HG03439 (cell line): ENCODE results near the gene BDH1.

Experiments used
- ATAC-seq: cut with Tn5 transposase; IDR thresholded peaks from one replicate; pipeline ENCODE4 v1.9.1; 2021; ENCODE audit warnings: mild to moderate bottlenecking, moderate library complexity; ENCODE audit not compliant: unreplicated experiment

Gene BDH1

DNA sequence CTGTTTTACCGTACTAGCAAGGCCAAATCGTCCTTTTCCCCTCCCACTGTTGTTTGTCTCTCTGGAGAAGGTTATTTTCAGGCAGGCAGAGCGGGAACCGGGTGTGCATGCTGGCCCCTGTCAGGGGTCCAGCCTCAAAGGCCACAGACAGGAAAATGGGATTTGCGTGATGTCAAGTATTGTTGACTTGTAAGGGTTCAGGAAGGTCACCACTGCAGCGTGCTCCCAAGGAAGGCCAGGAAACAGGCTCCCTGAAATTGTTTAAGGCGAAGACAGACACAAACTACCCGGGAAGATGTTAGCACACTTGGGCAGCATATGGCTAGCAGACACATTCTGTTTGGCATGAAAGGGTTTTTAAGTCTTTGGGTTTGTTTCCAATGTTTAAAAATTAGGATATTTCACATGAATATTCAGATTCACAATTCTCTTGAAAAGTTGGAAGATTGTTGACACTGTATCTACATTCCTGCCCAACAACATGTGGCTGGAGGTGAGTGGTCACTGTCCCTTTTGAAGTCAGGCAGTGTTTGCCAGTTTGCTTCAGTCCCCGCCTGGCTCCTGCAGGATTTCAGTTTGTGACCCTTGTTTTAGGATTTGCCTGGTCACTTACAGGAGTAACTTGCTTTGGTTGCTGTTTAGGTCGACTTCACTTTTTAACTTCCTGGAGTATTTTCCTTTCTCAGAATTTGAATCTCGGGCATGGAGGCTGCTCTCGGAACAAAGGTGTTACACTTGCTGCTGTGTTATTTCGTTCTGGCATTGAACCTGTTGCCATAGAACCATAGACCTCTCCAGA, 90.4 kb downstream of the BDH1 start:
- ATAC-seq: no peak

DNA sequence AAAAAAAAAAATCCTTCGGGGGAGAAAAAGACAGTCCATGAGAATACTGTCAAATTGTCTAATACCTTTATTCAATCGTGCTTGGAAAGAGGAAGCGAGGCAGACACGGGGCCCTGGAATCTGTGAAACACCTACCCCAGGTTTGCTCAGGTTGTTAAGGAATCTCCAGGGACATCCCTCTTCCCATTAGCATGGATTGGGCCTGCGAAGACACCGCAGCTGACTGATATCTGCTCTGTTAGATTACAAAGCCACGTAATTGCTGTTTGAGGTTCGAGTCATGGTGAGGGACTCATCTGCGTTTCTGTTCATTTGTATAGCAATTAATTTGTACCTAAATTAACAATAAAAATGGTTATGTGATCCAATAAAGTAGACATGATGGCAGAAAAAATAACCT, 91.0 kb downstream of the BDH1 start:
- ATAC-seq: no peak

- ATAC-seq: no peak
Observed at GRCh38 chr3:197463279-197463678, 92.5 kb downstream of the BDH1 start.

DNA sequence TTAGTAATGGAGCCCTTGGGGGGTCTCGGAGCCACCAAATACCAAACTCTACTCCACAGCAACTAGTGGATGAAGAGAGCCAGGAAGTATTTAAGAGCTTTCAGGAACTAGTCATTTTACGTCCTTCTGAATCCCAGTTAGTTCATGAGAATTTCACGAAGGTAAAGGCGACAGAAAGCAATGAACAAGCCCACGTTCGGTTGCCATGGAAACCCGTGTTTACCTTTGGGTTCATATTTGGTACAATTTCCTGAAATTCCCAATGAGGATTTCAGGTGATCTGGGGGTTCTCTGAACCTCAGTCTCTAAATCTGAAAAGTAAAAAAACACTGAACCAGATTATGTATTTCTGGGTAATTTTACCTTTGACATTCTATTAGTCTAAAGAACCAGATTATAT, 93.0 kb downstream of the BDH1 start:
- ATAC-seq: no peak

- ATAC-seq: no peak
Observed at GRCh38 chr3:197460639-197461038, 95.1 kb downstream of the BDH1 start.

- ATAC-seq: no peak
Observed at GRCh38 chr3:197460002-197460401, 95.8 kb downstream of the BDH1 start.
